GM19023 (cell line): ENCODE results near the gene SSU72.
"Not testable (repeated sequence)": the region's sequence is repeated elsewhere in the genome, so short reads cannot be mapped to it uniquely, and the experiment has no call there.

ENCODE experiments used
- ATAC-seq: cut with Tn5 transposase; IDR thresholded peaks from one replicate; pipeline ENCODE4 v1.9.1; 2021; ENCODE audit warnings: mild to moderate bottlenecking, moderate library complexity; ENCODE audit not compliant: unreplicated experiment

SSU72 gene

DNA sequence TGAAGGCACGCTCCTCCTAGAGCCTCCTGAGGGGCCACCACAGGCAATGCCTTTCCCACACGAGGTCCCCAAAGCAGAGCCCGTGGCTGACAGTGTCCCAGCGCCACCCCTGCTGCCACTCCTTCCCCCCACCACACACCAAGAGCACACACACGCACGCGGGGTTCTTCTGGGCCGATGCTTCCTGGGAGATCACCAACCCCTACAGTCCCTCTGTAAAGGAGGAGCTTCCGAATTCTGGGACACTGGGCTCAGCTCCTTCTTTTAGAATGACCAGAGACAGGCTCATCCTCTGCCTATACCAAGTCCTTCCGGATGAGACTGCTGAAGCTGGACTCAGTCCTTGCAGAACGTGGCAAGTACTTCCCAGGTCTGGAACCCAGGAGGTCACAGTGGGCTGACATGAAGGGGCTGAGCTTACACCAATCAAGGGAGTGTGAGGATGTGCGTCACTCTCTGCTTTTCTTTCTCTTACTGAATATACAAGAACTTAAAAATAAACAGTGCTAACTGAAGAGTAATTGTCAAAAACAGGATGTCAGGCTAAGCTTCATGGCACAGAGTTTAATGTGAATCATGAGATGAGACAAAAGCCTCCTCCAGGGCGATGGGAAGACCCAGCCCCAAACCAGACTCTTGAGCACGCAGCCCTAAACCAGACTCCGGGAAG lies 12.7 kb downstream of the SSU72 start:
- ATAC-seq, result no peak

- ATAC-seq, result no peak
These were observed 14.5 kb downstream of the SSU72 start for GRCh38 chr1:1560178-1560577.

DNA sequence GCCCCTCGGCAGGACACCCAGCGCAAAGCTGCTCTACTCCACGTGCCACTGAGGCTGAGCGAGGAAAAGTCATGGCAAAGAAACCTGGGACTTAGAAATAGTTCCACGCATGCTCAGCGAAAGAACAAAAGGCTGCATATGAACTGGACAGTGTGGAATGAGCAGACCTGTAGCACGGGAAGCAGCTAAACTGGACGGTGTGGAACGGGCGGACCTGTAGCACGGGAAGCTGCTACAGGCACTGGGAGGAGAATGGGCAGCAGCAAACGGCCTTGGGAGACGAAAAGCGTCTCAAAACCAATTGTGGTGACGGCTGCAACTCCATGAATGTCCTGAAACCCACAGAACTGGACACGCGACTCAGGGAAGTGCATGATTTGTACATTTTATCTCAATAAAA lies 15.6 kb downstream of the SSU72 start:
- no peak for ATAC-seq

GRCh38 chr1:1558591-1558990 lies 16.1 kb downstream of the SSU72 start:
- ATAC-seq, result no peak

GRCh38 chr1:1557688-1558087 lies 17.0 kb downstream of the SSU72 start:
- ATAC-seq, result not testable (repeated sequence)

DNA sequence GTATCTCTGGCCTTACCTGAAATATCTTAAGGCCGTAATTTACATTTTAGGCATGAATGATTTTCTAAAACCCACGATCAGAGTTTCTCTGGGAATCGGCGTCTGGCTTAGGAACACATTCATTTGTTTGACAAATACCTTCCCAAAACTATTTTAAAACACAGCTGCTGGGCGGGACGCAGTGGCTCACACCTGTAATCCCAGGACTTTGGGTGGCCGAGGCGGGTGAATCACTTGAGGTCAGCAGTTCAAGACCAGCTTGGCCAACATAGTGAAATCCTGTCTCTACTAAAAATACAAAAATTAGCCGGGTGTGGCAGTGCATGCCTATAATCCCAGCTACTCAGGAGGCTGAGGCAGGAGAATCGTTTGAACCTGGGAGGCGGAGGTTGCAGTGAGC lies 17.7 kb downstream of the SSU72 start:
- ATAC-seq, result not testable (repeated sequence)

DNA sequence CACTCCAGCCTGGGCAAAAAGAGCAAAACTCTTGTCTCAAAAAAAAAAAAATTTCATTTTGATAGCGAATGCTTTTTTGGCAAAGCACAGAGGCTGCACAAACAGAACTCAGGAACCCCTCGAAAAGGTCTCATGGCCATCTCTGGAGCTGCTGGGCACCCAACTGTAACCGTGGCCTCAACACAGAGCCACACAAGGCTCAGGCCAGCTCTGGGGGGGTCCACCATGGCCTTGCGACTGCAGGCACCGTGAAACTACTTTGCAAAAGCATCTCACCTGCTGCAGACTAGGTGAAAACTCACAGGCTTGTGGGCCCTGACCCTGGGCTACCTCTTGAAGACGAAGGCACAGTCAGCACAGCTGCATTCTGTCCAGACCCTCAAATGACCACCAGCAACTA lies 18.2 kb downstream of the SSU72 start:
- ATAC-seq, result no peak

- ATAC-seq, result no peak
These were observed 19.4 kb downstream of the SSU72 start for GRCh38 chr1:1554926-1555915.

GRCh38 chr1:1554550-1554925 lies 20.1 kb downstream of the SSU72 start:
- ATAC-seq, result no peak

GRCh38 chr1:1553821-1554494 lies 20.7 kb downstream of the SSU72 start:
- ATAC-seq, result no peak

- ATAC-seq, result no peak
These were observed 22.4 kb downstream of the SSU72 start for GRCh38 chr1:1552263-1552639.

GRCh38 chr1:1551524-1552262 lies 23.0 kb downstream of the SSU72 start:
- ATAC-seq, result no peak

GRCh38 chr1:1550591-1551432 lies 23.9 kb downstream of the SSU72 start:
- no peak for ATAC-seq

- no peak for ATAC-seq
These were observed 24.6 kb downstream of the SSU72 start for GRCh38 chr1:1550087-1550486.

DNA sequence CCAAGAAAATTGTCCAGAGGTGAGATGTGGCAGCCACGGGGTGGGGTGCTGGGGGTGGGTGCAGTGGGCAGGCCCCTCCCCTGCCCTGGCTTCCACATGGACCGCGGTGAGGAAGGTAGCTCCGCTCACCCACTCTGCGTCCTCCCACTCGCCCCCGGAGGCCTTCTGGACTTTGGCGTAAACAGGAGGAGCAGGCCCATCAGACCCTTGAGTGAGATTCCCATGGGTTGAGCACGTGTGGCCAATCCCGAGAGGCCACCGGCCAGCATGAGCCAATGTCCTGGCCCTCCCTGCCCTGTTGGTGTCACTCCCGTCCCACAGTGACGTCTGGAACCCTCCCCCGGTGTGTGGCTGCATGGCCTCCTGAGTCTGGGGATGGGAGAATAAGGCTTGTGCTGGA lies 26.1 kb downstream of the SSU72 start:
- no peak for ATAC-seq

DNA sequence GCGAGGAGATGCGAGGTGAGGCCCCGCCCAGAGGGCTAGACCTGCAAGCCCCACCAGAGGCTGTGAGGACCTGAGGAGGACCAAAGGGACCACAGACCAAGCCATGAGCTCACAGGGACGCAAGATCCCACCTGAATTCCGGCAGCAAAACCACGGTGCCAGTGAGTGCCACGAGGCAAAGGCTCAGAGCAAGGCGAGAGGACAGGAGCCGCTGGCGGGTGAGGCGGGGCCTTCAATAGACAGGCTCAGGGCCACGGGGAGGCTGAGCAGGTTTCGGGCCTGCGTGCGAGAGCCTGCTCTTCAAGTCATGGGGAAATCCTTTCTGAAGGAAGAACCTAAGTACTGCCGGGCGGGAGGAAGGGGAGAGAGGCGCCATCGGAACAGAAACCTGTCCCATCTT lies 27.2 kb downstream of the SSU72 start:
- no peak for ATAC-seq

GRCh38 chr1:1547011-1547410 lies 27.7 kb downstream of the SSU72 start:
- ATAC-seq, result no peak

GRCh38 chr1:1545946-1546737 lies 28.5 kb downstream of the SSU72 start:
- no peak for ATAC-seq

- ATAC-seq, result no peak
These were observed 30.1 kb downstream of the SSU72 start for GRCh38 chr1:1544544-1544943.
